Activated CD4-positive, alpha-beta T cell treated with anti-CD3 and anti-CD28 coated beads, Interleukin-2, amount 50 U/mL, for 24 hours (primary cell): ENCODE data around the gene SLC35B3.
"Not testable (repeated sequence)": the region's sequence is repeated elsewhere in the genome, so short reads cannot be mapped to it uniquely, and the experiment has no call there.

Experiments used
- DNase-seq, 2 donors: peaks; one replicate each; pipeline ENCODE4 v3.0.0-alpha.2; 2020; ENCODE audit warnings: low read depth in 1 of 2, low spot score in 1 of 2

Gene SLC35B3

GRCh38 chr6:8415280-8415679, 20.1 kb downstream of the SLC35B3 start:
- DNase-seq, result no peak

- DNase-seq, result no peak
These were observed 20.5 kb downstream of the SLC35B3 start for GRCh38 chr6:8414844-8415243.

- not testable (repeated sequence) for DNase-seq
These were observed 29.4 kb downstream of the SLC35B3 start for GRCh38 chr6:8405946-8406345.

GRCh38 chr6:8402546-8402945, 32.8 kb downstream of the SLC35B3 start:
- DNase-seq, result no peak

- DNase-seq, result no peak
These were observed 34.7 kb downstream of the SLC35B3 start for GRCh38 chr6:8400663-8401062.

- DNase-seq, result no peak
These were observed 42.8 kb downstream of the SLC35B3 start for GRCh38 chr6:8392569-8392968.

GRCh38 chr6:8391934-8392333, 43.4 kb downstream of the SLC35B3 start:
- DNase-seq, result no peak

- no peak for DNase-seq
These were observed 46.1 kb downstream of the SLC35B3 start for GRCh38 chr6:8389036-8389818.

- no peak for DNase-seq
These were observed 47.4 kb downstream of the SLC35B3 start for GRCh38 chr6:8387942-8388437.

- no peak for DNase-seq
These were observed 51.8 kb downstream of the SLC35B3 start for GRCh38 chr6:8383584-8383983.

GRCh38 chr6:8382434-8382833, 52.9 kb downstream of the SLC35B3 start:
- DNase-seq, result no peak

- DNase-seq, result no peak
These were observed 59.4 kb downstream of the SLC35B3 start for GRCh38 chr6:8375916-8376315.
